H4 (cell line): Measurements from ENCODE around the gene CBL. TPM values are rescaled to one million over a fixed set of nuclear protein-coding genes. Genes with fewer than 3 reads are reported as not detected.
"Not testable (repeated sequence)": the region's sequence is repeated elsewhere in the genome, so short reads cannot be mapped to it uniquely, and the experiment has no call there.

Experiments
- DNase-seq: peaks from one replicate; pipeline ENCODE4 v3.0.0-alpha.2; 2015; ENCODE audit warnings: low spot score
- total RNA-seq: library from RNA; depleted of rRNA; stranded (reverse); fragments of >200 nt; shearing (Covaris generic); gene quantifications from 2 replicates; pipeline ENCODE4 v1.2.3, GENCODE V29; 2014

The CBL gene
- total RNA-seq, 1 experiment from 2014 or later: 11.0 TPM

GRCh38 chr11:119209186-119209585 is 3.0 kb downstream of the CBL start:
- DNase-seq: no peak

DNA sequence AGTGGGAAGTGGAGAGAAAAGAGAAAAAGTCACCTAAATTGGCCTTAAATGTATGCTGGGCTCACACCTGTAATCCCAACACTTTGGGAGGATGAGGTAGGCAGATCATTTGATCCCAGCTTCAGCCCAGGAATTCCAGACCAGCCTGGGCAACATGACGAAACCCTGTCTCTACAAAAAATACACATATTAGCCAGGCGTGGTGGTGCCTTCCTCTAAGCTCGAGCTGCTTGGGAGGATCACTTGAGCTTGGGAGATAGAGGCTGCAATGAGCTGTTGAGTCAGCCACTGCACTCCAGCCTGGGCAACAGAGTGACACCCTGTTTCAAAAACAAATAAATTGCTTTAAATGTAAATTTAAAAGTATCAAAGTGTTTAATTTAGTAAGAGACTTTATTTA is 3.9 kb downstream of the CBL start:
- no peak for DNase-seq

DNA sequence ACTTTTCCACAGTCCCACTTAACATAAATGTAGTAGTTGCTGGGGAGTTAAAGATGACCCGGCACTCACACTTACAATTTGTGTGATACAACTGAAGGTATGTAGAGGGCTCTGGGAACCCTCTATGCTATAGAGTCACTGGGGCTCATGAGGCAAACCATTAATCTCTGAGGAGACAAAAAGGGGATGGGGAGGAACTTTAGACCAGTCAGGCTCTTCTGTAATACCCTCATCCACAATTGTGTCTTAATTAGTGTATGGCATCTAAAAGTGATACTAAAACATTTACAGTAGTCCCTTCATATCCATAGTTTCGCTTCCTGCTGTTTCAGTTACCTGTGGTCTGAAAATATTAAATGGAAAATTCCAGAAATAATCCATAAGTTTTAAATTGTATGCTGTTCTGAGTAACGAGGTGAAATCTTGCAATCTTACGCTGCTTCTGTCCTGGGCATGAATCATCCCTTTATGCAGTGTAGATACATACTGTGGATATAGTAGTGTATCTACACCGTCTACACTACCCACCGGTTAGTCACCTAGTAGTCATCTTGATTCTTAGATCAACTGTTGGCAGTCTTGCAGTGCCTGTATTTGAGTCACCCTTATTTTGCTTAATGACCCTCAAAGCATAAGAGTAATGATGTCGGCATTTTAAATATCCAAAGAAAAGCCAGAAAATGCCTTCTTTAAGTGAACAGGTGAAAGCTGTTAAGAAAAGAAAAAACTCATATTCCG is 12.2 kb downstream of the CBL start:
- DNase-seq: peak; percentile 54

- DNase-seq: peak; percentile 40
Observed at GRCh38 chr11:119222308-119222707, 16.2 kb downstream of the CBL start.

DNA sequence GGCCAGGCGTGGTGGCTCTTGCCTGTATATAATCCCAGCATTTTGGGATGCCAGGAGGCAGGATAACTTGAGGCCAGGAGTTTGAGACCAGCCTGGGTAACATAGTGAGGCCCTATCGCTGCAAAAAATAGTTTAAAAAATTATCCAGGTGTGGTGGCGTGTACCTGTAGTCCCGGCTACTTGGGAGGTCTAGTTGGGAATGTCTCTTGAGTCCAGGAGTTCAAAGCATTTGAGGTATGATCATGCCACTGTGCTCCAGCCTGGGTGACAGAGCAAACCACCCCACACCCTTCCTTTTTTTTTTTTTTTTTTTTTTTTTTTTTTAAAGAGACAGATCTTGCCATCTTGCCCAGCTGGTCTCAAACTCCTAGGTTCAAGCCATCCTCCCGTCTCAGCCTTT is 16.8 kb downstream of the CBL start:
- DNase-seq: no peak

DNA sequence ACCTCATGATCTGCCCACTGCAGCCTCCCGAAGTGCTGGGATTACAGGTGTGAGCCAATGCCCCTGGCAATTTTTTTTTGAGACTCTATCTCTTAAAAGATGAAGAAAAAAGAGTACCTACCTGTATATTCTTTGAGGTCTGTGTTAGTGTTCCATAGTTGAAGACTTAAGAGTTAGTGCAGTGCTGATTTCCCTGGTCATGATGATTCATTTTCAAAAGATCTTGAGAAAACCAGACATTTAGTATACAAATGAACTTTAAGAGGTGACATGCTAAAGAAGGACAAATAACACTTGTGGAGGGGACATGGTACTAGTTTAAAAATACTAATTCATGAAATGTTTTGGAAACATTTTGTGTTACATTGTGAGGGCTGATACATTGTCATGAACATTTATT is 17.7 kb downstream of the CBL start:
- DNase-seq: peak; percentile 13

DNA sequence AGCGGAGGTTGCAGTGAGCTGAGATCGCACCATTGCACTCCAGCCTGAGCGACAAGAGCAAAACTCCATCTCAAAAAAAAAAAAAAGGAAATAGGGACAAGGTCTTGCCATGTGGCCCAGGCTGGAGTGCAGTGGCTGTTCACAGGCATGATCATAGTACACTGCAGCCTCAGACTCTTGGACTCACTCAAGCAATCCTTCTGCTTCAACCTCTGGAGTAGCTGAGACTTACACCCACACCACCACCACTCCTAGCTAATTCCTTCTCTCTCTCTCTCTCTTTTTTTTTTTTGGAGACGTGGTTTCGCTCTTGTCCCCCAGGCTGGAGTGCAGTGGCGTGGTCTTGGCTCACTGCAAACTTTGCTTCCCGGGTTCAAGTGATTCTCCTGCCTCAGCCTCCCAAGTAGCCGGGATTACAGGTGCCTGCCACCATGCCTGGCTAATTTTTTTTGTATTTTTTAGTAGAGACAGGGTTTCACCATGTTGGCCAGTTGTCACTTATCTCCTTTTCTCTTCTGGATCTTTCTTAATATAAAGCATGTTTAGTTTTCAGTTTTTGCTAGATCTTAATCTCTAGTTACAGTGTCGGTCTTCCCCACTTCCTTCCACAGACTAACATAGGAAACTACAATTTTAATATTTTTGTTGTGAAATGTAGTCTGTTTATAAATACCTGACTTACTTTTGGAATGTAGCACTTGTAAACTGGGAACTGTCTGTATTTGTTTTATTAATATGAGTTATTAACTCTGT is 22.6 kb downstream of the CBL start:
- not testable (repeated sequence) for DNase-seq

GRCh38 chr11:119229288-119229672 is 23.1 kb downstream of the CBL start:
- DNase-seq: no peak

GRCh38 chr11:119229741-119230140 is 23.6 kb downstream of the CBL start:
- DNase-seq: no peak

GRCh38 chr11:119236490-119236889 is 30.4 kb downstream of the CBL start:
- no peak for DNase-seq

DNA sequence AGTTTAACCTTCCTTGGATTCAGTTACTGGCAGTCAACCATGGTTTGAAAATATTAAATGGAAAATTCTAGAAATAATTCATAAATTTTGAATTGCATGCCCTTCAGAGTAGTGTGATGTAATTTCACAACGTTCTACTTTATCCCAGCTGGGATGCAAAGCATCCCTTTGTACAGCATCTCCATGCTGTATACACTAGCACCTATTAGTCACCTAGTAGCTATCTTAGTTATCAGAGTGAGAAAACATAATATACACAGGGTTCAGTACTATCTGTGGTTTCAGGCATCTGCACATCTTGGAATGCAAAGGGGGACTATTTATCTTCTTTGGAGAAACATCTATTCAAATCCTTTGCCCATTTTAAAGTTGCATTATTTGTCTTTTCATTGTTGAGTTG is 30.8 kb downstream of the CBL start:
- DNase-seq: no peak

DNA sequence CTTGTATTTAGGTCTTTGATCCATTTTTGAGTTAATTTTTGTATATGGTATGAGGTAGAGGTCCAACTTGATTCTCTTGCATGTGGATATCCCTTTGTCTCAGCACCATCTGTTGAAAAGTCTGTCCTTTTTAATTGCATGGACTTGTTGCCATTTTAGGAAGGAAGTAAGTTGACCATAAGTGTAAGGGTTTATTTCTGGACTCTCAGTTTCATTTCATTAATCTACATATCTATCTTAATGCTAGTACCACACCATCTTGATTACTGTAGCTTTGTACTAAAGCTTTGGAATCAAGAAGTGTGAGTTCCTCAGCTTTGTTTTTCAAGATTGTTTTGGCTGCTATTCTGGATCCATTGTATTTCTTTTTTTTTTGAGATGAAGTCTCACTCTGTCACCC is 31.4 kb downstream of the CBL start:
- no peak for DNase-seq

GRCh38 chr11:119248750-119249670 is 42.9 kb downstream of the CBL start:
- no peak for DNase-seq

GRCh38 chr11:119249671-119250010 is 43.5 kb downstream of the CBL start:
- DNase-seq: no peak

GRCh38 chr11:119251114-119251513 is 45.0 kb downstream of the CBL start:
- DNase-seq: no peak

- no peak for DNase-seq
Observed at GRCh38 chr11:119254239-119254638, 48.1 kb downstream of the CBL start.

DNA sequence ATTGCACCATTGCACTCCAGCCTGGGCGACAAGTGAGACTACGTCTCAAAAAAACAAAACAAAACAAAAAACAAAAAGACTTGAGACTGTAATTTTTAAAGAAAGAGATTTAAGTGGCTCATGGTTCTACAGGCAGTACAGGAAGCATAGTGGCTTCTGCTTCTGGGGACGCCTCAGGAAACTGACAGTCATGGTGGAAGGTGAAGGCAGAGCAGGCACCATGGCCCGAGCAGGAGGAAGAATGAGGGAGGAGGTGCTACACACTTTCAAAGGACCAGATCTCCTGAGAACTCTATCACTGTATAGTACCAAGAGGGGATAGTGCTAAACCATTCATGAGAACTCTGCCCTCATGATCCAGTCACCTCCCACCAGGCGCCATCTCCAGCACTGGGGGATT is 52.0 kb downstream of the CBL start:
- no peak for DNase-seq

GRCh38 chr11:119258983-119259382 is 52.8 kb downstream of the CBL start:
- no peak for DNase-seq

GRCh38 chr11:119262668-119263351 is 56.7 kb downstream of the CBL start:
- DNase-seq: no peak

DNA sequence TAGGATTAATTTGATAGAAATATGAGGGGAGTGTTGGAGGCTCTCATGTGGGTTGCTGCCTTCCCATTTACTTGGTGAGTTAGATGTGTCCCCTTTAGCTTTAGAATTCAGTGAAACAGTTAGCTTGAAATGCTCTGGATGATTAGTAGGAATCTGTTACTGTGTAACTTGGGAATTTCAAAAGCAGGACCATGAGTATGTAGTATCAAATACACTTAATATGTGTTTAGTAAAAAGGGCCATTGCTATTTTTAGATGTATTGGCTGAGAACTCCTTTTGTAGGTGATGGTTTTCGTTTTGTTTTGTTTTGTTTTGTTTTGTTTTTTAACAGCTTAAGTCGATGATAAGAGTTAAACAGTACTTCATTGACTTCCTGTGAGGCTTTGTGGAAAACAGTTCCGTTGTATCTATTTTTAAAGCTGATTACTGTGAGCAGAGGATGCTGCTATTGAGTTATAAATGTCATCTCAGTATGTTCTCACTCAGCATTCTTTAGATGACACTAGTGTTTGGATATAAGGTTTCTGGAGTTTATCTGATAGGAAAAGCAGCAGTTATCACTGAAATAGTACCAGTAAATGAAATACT is 57.3 kb downstream of the CBL start:
- no peak for DNase-seq

- no peak for DNase-seq
Observed at GRCh38 chr11:119266063-119266462, 59.9 kb downstream of the CBL start.
